Measurements from ENCODE around the gene HOXC6.

The HOXC6 gene

DNA sequence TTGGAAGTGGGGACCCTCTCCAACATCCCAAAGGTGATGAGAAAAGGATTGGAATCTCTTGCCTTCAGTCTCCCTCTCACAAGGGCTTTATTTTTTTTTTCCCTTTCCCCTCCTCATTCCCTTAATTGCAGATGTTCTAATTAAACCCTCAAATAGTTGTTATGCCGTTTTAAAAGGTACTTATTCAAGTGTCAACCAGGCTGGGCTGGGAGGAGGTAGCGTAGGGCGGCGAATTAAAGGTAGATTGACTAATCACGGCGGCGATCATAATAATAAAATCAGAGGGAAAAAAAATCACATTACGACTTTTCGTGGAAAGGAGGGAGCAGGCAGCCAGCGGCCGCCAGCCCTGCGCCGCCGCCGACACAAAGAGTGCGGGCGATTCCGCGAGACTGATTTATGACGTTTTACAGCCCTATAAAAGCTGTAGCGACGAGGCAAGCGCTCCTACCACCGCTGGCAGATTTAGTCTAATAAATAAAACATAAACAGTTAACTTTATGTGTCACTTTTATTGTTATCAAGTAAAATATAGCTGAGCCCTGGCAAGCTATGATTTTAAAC lies 23.7 kb downstream of the HOXC6 start:
- no peak for DNase-seq (ENCODE audit: insufficient read length, low spot score)
- no peak for FAIRE-seq
- TF ChIP-seq, protein P1, sequence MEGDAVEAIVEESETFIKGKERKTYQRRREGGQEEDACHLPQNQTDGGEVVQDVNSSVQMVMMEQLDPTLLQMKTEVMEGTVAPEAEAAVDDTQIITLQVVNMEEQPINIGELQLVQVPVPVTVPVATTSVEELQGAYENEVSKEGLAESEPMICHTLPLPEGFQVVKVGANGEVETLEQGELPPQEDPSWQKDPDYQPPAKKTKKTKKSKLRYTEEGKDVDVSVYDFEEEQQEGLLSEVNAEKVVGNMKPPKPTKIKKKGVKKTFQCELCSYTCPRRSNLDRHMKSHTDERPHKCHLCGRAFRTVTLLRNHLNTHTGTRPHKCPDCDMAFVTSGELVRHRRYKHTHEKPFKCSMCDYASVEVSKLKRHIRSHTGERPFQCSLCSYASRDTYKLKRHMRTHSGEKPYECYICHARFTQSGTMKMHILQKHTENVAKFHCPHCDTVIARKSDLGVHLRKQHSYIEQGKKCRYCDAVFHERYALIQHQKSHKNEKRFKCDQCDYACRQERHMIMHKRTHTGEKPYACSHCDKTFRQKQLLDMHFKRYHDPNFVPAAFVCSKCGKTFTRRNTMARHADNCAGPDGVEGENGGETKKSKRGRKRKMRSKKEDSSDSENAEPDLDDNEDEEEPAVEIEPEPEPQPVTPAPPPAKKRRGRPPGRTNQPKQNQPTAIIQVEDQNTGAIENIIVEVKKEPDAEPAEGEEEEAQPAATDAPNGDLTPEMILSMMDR (IDR thresholded peaks at IDR 0.05; ENCODE audit: insufficient read depth, missing control alignments) = no peak

DNA sequence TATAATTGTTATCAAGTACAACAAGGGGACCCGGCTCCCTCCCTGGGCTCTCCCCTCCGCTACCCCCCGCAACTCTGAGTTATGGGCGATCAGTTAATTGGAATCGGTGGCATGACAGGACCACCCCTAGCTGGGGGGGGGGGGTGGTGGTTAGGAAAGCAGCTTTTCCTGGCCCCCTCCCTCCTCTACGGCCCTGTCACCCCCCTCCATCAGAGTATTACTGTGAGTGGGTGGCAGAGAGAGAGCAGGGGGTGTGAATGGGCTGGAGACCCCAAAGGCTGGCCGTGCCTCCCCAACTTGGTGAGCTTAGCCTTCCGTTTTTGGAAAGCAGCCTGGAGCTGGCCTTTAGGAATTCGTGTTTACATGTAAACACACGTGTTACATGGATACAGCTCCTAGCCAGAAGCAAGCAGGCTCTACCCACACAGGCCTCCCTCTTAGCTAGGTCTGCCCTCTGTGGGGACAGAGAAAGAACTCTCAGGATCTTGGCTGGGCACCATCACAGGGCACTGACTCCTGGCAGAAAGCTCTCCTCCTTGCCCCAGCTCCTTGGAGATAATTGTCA lies 24.3 kb downstream of the HOXC6 start:
- TF ChIP-seq, protein P1 (IDR thresholded peaks at IDR 0.05; ENCODE audit: insufficient read depth, missing control alignments) = no peak
- no peak for FAIRE-seq
- no peak for DNase-seq (ENCODE audit: insufficient read length, low spot score)

DNA sequence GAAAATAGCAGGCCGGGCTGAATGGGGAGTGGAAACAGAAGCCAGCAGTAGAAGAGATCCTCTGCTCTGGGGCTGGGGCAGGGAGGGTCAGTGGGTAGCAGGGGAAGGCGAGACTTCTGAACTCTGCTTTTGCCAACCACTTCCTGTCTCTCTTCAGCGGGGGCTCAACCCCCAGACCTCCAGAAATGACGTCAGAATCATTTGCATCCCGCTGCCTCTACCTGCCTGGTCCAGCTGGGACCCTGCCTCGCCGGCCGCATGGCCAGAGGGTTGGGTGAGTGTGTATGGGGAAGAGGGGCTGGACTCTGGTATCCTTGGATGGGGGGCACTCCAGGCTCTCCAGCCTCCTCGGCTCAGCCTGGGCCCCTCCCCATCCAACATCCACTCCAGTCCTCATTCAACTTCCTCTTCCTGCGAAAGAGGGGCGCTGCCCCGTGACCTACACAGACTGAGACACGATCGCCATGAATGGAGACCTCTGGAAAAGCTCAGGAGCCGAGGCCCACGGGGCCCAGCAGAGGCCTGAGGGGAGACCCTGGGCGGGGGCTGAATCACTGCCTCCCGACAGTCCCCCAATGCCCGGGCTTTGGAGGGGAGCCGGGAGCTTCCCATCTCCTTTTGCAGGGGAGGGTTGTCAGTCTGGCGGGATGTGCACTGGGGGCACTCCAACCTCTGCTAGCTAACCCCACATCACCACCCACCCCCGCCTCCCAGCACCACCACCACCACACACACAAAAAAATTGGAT lies 24.9 kb downstream of the HOXC6 start:
- TF ChIP-seq, protein P1 (IDR thresholded peaks at IDR 0.05; ENCODE audit: insufficient read depth, missing control alignments) = no peak
- DNase-seq (ENCODE audit: insufficient read length, low spot score) (no peak), FAIRE-seq (no peak)

DNA sequence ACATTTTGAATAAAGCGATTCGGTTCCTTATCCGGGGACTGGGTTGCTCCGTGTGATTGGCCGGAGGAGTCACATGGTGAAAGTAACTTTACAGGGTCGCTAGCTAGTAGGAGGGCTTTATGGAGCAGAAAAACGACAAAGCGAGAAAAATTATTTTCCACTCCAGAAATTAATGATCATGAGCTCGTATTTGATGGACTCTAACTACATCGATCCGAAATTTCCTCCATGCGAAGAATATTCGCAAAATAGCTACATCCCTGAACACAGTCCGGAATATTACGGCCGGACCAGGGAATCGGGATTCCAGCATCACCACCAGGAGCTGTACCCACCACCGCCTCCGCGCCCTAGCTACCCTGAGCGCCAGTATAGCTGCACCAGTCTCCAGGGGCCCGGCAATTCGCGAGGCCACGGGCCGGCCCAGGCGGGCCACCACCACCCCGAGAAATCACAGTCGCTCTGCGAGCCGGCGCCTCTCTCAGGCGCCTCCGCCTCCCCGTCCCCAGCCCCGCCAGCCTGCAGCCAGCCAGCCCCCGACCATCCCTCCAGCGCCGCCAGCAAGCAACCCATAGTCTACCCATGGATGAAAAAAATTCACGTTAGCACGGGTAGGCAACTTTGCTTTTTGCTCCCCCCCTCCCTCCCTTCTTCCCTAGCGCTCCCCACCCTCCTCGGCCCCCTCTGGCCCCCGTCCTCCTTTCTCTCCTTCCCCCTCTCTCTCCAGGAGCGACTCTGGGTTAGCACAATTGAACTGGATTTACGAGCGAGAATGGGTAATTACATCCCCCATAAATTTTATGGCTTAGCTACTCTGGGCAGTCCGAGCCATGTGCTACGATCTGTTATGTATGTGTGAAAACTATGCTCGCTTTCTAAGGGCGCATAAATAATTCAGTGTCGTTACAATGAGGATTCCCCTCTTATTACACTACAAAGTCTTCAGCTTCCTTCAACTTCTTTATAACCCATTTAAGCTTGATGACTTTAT lies 25.8 kb downstream of the HOXC6 start, which contains the start of gene HOXC4:
TSS of gene HOXC4 (plus strand) at position 85 of the 991 bp plus-strand sequence. CDS start at position 173, 88 bp downstream.
- peak; percentile 69 for FAIRE-seq
- TF ChIP-seq, protein P1 (IDR thresholded peaks at IDR 0.05; ENCODE audit: insufficient read depth, missing control alignments) = no peak
- DNase-seq (ENCODE audit: insufficient read length, low spot score) = peak; percentile 70

DNA sequence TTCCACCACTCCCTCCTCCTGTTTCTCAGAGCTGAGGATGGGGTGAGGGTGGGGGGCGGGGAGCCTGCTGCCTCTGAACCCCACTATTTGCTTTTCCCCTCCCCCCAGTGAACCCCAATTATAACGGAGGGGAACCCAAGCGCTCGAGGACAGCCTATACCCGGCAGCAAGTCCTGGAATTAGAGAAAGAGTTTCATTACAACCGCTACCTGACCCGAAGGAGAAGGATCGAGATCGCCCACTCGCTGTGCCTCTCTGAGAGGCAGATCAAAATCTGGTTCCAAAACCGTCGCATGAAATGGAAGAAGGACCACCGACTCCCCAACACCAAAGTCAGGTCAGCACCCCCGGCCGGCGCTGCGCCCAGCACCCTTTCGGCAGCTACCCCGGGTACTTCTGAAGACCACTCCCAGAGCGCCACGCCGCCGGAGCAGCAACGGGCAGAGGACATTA lies 26.5 kb downstream of the HOXC6 start:
- FAIRE-seq = no peak
- TF ChIP-seq, protein P1 (IDR thresholded peaks at IDR 0.05; ENCODE audit: insufficient read depth, missing control alignments) = no peak
- no peak for DNase-seq (ENCODE audit: insufficient read length, low spot score)

DNA sequence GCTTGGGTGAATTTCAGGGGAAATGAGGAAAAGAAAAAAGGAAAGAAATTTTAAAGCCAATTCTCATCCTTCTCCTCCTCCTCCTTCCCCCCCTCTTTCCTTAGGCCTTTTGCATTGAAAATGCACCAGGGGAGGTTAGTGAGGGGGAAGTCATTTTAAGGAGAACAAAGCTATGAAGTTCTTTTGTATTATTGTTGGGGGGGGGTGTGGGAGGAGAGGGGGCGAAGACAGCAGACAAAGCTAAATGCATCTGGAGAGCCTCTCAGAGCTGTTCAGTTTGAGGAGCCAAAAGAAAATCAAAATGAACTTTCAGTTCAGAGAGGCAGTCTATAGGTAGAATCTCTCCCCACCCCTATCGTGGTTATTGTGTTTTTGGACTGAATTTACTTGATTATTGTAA lies 27.3 kb downstream of the HOXC6 start:
- TF ChIP-seq, protein P1 (IDR thresholded peaks at IDR 0.05; ENCODE audit: insufficient read depth, missing control alignments) = no peak
- no peak for FAIRE-seq

More for the DNA sequence above, 27.3 kb downstream of the HOXC6 start:
- DNase-seq (ENCODE audit: insufficient read length, low spot score) = no peak

All from D721Med (cell line).